HCEC 1CT (cell line): Measurements from ENCODE around the gene HSD17B14.
A peak's percentile ranks its signal among the peaks of the same experiment; 100 is the strongest.
"Not testable (repeated sequence)": the region's sequence is repeated elsewhere in the genome, so short reads cannot be mapped to it uniquely, and the experiment has no call there.

Experiments used
- DNase-seq: peaks from one replicate; pipeline ENCODE4 v3.0.0-alpha.2; 2017

Gene HSD17B14

GRCh38 chr19:48836089-48837017, at the start of gene HSD17B14:
HSD17B14 (minus strand) TSS chr19:48836491; CDS start chr19:48836411, 80 bp downstream.
- DNase-seq: peak; percentile 18

DNA sequence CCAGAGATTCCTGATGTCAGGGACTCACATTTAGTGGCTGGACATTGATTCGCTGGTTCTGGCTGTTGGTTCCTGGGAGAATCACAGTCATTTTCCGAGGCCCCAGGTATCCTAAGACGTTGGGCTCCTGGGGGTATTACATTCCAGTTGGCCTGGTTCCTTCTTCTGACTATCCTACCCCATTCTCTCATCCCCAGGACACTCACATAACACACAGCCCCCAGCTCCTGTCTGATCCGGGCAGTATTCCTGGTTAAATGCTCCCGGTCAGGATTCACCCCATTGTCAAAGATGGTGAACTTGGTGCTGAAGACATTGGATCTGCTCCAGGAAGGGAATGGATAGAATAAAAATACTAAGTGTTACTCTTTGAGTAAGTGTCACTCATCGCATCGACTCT, 47.4 kb upstream of the HSD17B14 start:
- DNase-seq: no peak

- no peak for DNase-seq
These were observed 45.7 kb upstream of the HSD17B14 start for GRCh38 chr19:48881741-48882657.

DNA sequence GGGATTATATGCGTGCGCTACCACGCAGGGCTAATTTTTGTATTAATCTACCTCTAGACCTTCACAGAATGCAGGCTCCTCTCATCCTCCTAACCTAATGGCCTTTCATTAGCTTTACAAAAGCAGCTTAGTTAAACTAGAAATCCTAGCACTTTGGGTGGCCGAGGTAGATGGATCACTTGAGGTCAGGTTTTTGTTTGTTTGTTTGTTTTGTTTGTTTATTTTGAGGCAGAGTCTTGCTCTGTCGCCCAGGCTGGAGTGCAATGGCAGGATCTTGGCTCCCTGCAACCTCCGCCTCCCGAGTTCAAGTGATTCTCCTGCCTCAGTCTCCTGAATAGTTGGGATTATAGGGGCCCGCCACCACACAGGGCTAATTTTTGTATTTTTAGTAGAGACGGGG, 43.4 kb upstream of the HSD17B14 start:
- DNase-seq: not testable (repeated sequence)

DNA sequence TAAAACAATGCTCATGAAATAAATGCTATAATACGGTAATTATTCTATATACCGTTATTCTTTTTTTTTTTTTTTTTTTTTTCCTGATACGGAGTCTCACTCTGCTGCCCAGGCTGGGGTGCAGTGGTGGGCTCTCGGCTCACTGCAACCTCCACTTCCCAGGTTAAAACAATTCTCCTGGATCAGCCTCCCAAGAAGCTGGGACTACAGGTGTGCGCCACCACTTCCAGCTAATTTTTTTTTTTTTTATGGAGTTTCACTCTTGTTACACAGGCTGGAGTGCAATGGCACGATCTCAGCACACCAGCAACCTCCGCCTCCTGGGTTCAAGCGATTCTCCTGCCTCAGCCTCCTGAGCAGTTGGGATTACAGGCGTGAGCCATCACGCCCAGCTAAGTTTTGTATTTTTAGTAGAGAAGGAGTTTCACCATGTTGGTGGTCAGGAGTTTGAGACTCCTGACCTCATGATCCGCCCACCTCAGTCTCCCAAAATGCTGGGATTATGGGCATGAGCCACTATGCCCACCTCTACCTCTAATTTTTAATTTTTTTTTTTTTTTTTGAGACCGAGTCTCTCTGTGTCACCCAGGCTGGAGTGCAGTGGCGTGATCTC, 42.8 kb upstream of the HSD17B14 start:
- no peak for DNase-seq

- DNase-seq: no peak
These were observed 42.1 kb upstream of the HSD17B14 start for GRCh38 chr19:48878196-48879024.

GRCh38 chr19:48877855-48878195, 41.5 kb upstream of the HSD17B14 start:
- no peak for DNase-seq

- DNase-seq: not testable (repeated sequence)
These were observed 40.0 kb upstream of the HSD17B14 start for GRCh38 chr19:48876043-48876981.

- peak; percentile 77 for DNase-seq
These were observed 38.2 kb upstream of the HSD17B14 start for GRCh38 chr19:48874303-48875135.

GRCh38 chr19:48873476-48874302, 37.4 kb upstream of the HSD17B14 start:
- no peak for DNase-seq

GRCh38 chr19:48872884-48873475, 36.7 kb upstream of the HSD17B14 start:
- peak; percentile 94 for DNase-seq

GRCh38 chr19:48872182-48872883, 36.0 kb upstream of the HSD17B14 start, which contains the start of gene PPP1R15A:
PPP1R15A (plus strand) TSS chr19:48872421; CDS start chr19:48873234, 813 bp downstream.
- peak; percentile 93 for DNase-seq

DNA sequence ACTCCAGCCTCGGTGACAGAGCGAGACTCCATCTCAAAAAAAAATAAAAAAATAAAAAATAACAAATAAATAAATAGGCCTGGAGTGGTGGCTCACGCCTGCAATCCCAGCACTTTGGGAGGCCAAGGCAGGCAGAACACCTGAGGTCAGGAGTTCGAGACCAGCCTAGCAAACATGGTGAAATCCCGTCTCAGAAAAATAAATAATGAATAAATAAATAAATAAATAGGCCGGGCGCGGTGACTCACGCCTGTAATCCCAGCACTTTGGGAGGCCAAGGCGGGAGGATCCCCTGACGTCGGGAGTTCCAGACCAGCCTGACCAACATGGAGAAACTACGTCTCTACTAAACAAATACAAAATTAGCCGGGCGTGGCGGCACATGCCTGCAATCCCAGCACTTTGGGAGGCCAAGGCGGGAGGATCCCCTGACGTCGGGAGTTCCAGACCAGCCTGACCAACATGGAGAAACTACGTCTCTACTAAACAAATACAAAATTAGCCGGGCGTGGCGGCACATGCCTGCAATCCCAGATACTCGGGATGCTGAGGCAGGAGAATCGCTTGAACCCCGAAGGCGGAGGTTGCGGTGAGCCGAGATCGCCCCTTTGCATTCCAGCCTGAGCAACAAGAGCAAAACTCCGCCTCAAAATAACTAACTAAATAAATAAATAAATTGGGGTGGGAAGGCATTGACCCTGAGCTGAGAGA, 35.3 kb upstream of the HSD17B14 start:
- DNase-seq: not testable (repeated sequence)

DNA sequence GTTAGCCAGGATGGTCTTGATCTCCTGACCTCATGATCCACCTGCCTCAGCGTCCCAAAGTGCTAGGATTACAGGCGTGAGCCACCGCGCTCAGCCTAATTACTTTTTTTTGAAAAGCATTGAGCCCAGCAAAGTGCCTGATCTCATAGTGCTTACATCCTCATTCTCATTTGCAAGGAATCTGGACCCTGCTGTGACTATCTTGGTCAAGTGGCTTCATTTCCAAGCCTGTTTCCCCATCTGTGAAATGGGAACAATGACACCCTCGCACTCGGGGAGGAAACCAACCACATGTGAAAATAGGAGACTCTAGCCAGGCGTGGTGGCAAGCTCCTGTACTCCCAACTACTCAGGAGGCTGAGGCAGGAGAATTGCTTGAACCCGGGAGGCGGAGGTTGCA, 33.8 kb upstream of the HSD17B14 start:
- no peak for DNase-seq

- DNase-seq: no peak
These were observed 32.0 kb upstream of the HSD17B14 start, which contains the start of gene PLEKHA4 for GRCh38 chr19:48868114-48868886. PLEKHA4 (minus strand) TSS chr19:48868617; CDS start chr19:48867620, 997 bp downstream.

DNA sequence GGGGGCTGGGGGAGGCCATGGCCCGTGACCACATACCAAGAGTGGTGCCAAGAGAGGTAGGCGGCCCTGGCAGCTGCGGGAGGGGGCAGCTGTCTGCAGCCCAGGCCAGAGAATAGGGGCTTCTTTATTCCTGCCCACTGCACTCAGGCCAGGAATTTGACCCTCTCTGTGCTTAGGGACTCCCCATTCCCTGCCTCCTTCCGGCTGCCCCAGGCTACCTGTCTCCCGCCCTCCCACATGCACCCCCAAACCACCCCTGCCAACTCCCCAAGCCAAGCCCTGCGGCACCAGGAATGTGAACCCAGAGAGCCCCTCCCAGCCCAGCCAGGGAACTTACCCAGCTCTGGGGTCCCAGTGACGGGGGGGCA, 31.4 kb upstream of the HSD17B14 start:
- DNase-seq: no peak
